Spleen (tissue), 3 donors: Measurements from ENCODE around the gene DLX3.

Experiments
- POLR2A ChIP-seq, 3 donors: fragments of 450-650 bp; IDR thresholded peaks; one replicate each; pipeline ENCODE4 v1.5.1; 2017; ENCODE audit warnings: antibody characterized with exemption in 3 of 3, mild to moderate bottlenecking in 1 of 3
- POLR2AphosphoS5 ChIP-seq, 3 donors: sonication (generic); formaldehyde crosslinking; IDR thresholded peaks; one replicate each; pipeline ENCODE4 v1.5.1; 2017; ENCODE audit warnings: antibody characterized with exemption in 3 of 3

DNA sequence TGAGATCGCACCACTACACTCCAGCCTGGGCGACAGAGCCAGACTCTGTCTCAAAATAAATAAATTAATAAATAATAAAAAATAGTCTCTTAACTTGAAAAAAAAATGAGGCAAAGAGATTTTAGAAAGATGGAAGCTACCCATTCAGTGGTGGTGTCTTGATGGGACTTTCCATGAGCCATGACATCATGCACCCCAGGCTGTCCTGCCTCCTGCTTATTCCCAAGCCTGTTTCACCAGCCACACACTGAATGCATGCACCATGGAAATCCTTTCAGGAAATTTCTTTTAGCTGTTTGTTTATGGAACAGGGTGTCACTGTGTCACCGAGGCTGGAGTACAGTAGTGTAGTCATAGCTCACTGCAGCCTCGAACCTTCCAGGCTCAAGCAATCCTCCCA is 8.9 kb upstream of the DLX3 start:
- TF ChIP-seq POLR2AphosphoS5 (IDR thresholded peaks at IDR 0.05) (no peak), POLR2A (IDR thresholded peaks at IDR 0.05) (no peak)
